ENCODE results near the gene USP35.
"Not testable (repeated sequence)": the region's sequence is repeated elsewhere in the genome, so short reads cannot be mapped to it uniquely, and the experiment has no call there.

USP35 gene

DNA sequence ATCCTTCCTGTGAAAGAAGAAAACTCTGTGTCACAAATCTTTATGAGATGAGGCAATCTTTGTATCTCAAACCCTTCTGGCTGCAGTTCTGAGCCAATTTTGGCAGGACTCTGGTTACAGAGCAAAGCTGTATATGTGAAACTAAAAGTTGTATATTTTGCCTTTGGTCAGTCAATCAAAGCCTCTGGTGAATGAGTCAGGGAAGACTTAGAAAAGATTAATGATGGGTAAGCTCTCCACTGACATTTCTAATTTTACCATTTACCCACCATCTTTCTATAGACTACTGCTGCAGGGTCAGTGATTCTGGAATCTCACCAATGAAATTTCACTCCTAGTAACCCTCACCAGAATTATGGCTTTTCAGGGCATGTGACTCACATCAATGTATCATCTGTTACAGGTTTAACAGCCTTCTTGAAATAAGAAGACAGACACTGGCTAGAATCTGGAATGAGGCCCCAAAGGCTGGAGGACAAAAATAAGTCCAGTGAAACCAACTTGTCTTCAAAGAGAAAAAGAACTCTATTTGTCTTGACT, 43.3 kb downstream of the USP35 start:
- DNase-seq (ENCODE audit: low spot score) = no peak

DNA sequence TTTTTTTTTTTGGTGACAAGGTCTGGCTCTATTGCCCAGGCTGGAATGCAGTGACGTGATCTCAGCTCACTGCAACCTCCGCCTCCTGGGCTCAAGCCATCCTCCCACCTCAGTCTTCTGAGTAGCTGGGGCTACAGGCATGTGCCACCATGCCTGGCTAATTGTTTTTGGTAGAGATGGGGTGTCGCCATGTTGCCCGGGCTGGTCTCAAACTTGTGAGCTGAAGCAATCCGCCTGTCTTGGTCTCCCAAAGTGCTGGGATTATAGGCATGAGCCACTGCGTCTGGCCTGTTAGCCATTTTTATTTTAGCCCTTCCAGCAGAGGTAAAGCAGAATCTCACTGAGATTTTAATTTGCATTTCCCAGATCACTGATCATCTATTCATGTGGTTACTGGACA, 44.3 kb downstream of the USP35 start:
- DNase-seq (ENCODE audit: low spot score) = not testable (repeated sequence)

DNA sequence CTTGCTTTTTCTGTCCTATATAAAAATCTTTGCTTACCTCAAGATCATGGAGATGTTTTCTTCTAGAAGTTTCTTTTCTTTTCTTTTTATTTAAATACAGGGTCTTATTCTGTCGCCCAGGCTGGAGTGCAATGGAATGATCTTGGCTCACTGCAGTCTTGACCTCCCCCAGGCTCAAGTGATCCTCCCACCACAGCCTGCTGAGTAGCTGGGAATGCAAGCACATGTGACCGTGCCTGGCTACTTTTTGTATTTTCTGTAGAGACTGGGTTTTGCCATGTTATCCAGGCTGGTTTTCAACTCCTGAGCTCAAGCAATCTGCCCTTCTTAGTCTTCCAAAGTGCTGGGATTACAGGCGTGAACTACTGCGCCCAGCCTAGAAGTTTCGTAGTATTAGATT, 45.3 kb downstream of the USP35 start:
- DNase-seq (ENCODE audit: low spot score) = no peak

DNA sequence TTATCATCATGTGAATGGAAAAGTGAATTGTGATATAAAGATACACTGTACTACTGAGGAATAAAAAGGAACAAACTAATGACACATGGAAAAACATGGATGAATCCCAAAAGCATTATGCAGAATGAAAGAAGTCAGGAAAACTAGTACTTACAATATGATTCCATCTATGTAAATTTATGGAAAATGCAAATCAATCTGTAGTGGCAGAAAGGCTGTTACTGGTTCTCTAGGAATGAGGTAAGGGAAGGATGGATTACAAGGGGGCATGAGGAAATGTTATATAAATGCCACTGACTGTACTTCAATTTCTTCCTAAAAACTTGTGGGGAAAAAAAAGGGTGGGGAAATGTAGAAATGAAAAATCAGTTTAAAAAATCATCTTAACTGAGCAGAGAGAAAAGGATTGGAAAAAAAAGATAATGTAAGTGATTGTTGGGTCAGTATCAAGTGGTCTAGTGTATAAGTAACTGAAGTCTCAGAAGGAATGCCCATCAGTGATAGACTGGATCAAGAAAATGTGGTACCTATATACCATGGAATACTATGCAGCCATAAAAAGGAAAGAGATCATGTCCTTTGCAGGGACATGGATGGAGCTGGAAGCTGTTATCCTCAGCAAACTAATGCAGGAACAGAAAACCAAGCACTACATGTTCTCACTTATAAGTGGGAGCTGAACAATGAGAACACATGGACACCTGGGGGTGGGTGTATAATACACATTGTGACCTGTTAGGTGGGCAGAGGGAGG, 48.8 kb downstream of the USP35 start:
- no peak for DNase-seq (ENCODE audit: low spot score)

DNA sequence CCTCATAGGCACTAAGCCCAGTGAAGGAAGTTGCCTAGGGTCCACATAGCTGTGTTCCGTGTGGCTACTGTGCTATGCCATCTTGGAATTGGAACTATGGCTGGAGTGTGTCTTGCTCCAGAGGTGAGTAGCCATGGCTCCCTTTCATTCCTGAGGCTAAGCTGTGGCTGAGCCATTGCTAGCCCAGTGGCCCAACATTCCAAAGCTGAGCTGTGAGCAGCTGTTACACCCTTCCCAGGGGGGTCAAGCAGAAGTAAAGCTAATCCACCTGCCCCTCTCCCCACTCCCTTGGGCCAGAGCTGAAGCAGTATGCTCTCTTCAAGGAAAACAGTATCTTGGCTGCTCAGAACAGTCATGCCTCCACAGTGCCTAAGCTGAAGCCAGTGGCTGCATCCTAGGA, 51.1 kb downstream of the USP35 start:
- DNase-seq (ENCODE audit: low spot score) = no peak

DNA sequence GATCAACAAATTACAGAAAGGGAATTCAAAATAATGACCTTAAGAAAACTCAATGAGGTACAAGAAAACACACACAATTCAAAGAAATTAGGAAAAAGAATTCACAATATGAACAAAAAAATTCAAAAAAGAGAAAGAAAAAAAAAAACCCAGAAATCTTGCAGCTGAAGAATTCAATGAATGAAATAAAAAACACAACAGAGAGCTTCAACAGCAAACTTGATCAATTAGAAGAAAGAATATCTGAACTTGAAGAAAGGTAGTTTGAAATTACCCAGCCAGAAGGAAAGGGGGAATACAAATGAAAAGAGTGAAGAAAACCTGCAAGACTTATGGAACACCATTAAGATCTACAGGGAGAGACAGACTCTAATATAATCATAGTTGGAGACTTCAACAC, 52.8 kb downstream of the USP35 start:
- DNase-seq (ENCODE audit: low spot score) = no peak

DNA sequence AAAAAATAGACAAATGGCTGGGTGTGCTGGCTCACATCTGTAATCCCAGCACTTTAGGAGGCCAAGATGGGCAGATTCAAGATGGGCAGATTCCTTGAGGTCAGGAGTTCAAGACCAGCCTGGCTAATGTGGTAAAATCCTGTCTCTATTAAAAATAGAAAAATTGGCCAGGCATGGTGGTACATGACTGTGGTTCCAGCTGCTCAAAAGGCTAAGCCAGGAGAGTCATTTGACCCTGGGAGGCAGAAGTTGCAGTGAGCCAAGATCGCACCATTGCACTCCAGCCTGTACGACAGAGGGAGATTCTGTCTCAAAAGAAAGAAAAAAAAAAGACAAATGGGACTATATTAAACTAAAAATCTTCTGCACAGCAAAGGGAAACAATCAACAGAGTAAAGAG, 55.4 kb downstream of the USP35 start:
- DNase-seq (ENCODE audit: low spot score) = no peak

DNA sequence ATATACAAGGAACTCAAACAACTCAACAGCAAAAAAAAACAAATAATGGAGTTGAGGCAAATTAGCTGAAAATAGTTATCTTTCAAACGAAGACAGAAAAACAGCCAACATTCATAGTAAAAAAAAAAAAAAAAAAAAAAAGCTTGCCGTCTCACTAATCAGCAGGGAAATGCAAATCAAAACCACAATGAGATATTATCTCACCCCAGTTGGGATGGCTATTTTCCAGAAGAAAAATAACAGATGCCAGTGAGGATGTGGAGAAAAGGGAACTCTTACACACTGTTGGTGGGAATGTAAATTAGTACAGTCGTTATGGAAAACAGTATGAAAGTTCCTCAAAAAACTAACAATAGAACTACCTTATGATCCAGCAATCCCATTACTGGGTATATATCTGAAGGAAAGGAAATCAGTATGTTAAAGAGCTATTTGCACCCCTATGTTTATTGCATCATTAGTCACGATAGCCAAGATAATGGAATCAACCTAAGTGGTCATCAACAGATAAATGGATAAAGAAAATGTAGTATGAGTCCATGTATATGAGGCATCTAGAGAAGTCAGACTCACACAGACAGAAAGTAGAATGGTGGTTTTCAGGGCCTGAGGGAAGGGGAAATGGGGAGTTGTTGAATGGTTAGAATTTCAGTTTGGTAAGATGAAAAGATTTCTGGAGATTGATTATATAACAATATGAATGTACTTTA, 56.0 kb downstream of the USP35 start:
- DNase-seq (ENCODE audit: low spot score) = no peak

DNA sequence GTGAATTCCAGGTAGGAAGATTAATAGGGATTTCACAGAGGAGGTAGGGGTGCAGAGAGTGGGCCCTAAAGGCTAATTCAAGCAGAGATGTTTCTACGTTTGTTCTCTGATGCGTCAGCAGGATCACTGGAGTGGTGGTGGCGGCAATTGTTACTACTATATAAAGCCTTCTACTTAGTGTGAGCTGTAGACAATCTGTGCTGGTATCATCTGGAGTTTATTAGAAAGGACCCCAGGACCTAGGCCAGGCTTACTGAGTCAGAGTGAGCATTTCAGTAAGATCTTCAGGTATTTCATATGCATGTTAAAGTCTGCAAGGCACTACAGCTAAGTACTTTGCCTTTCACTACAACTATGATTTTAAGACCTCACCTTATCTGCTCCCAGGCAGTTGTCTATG, 59.5 kb downstream of the USP35 start:
- DNase-seq (ENCODE audit: low spot score) = no peak

DNA sequence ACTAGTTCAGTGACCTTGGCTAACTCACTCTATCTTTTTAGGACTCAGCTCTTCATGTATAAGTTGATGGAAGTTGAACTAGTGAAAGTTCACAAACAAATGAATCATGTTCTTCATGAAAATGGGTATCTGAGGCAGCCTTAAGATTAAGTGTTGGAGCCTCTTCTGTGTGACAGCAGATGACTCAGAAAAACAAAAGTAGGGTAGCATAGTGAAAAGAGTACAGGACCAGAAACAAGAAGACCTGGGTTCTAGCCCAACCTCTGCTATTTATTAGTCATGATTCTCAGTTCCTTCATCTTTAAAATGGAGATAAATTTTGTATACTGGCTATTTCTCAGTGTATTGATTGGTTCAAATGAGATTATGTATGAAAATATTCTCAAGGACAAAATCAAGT, 60.2 kb downstream of the USP35 start:
- DNase-seq (ENCODE audit: low spot score) = no peak

DNA sequence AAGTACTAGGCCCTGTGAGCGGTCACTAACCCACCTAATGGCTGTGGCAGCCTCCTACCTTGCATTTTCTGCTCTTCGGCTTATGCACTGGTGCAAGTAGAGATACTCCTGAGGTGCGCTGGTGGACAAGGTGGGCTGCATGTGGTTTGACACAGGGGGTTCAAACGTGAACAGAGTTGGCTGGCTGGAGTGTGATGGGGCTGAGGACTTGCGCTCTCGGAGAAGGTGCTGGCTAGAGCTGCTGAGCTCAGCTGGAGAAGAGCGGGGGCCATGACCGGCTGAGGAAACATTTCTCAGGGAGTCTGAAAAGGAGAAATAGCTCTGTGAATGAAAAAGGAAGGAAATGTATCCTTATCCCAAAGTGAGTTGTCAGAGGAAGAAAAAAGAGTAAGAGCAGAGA, 61.4 kb downstream of the USP35 start:
- no peak for DNase-seq (ENCODE audit: low spot score)

DNA sequence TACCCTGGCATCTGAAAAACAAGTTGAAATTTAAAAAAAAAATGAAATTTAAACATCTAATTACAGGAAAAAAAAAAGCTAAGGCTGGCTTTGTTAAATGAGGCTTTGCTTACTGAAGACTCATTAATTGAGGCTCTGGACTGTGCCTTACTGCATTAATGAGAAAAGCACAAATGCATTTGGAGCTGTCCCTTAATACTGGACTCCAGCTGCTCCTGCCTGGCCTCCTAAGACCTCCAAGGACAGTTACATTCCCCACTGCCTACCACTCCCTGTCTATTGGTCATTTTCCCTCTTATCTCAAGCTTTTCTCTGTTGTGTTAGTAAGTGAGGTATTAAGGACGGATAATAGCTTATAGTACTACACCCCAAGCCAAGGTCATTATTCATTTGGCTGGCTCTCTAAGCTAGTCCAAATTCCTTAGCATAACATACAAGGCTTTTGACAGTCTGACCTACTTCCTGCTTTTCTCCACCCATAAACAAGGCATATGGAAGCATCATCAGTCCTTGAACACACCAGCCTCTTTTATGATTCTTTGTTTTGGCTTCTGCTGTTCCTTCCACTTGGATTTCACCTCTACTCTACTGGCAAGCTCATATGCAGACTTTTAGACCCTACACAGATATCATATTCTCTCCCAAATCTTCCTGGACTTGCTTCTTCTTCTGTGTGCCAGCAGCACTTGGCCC, 62.5 kb downstream of the USP35 start:
- no peak for DNase-seq (ENCODE audit: low spot score)

DNA sequence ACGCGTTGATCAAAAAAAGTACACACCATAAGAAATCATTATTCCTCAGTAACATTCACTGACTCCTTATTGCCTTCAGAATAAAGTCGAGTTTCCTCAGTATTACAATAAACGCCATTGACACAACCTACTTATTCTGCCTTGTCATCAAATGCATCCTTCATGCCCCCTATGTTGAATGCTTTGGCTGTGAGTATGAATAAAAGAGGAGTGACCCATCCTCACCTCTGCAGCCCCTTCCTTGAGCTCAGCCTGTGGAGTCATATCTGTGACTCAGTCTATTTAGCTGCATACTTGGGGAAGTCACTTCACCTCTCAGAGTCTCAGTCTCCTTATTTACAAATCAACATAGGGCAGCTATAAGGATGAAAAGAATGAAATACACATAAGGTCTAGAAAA, 65.1 kb downstream of the USP35 start:
- no peak for DNase-seq (ENCODE audit: low spot score)

DNA sequence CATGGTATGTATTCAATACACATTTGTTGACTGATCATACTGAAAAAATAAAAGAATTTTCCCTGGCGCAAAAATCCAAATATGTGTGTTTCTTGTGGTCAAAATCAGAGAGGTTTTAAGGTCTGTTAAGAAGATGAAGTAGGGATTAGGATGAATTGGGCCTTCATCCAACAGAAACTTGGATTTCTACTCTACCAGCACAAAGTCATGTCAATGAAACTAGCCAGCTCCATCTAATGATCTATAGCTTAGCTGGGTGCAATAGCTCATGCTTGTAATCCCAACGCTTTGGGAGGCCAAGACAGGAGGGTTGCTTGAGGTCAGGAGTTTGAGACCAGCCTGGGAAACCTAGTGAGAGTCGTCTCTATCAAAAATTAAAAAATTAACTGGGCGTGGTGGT, 65.5 kb downstream of the USP35 start:
- no peak for DNase-seq (ENCODE audit: low spot score)

DNA sequence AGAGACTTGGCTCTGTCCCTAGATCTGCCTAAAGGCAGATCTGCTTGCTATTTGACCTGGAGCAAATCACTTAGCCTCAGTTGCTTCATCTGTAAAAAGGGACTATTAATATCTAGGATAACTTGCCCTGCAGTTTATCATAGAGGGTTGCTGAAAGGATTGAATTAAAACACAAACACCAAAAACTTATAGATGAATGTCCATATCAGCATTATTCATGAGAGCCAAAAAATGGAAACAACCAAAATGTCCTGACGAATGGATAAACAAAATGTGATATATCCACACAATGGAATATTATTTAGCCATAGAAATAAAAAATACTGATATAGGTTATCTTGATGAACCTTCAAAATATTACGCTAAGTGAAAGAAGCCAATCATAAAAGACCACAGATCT, 67.2 kb downstream of the USP35 start:
- no peak for DNase-seq (ENCODE audit: low spot score)

DNA sequence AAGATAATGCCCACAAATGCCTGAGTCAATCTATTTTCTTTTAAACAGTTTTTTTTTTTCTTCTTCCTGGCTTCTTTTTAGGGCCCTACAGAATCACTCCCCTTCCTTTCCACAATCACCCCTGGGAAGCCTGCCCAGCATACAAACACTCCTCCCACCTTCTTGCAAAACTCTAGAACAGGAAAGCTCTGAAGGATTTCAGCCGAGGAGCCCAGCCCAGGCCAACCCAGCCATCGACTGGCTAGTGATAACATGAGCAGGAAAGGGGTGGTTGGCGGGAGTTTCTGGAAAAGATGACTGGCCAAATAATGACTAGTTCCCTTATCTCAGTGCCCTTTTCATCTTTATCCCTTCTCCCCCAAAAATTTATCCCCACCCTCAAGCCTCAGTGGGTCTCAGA, 68.2 kb downstream of the USP35 start:
- DNase-seq (ENCODE audit: low spot score) = no peak

DNA sequence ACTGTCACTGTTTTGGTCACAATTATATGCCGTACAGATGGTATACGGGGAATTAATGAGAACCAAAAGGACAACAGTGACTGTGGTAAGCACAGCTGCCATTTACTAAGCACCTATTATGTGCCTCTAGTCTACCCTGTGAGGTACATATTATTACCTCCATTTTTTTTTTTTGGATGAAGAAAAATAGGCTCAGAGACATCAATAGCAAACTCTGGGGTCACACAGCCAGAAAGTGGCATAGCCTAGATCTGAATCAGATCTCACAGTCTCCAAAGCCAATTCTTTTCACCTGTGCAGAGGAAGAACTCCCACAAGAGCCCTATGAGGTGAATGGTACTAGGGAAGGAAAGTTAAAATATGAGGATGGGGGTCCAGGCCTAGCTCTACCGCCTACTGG, 68.9 kb downstream of the USP35 start:
- no peak for DNase-seq (ENCODE audit: low spot score)

DNA sequence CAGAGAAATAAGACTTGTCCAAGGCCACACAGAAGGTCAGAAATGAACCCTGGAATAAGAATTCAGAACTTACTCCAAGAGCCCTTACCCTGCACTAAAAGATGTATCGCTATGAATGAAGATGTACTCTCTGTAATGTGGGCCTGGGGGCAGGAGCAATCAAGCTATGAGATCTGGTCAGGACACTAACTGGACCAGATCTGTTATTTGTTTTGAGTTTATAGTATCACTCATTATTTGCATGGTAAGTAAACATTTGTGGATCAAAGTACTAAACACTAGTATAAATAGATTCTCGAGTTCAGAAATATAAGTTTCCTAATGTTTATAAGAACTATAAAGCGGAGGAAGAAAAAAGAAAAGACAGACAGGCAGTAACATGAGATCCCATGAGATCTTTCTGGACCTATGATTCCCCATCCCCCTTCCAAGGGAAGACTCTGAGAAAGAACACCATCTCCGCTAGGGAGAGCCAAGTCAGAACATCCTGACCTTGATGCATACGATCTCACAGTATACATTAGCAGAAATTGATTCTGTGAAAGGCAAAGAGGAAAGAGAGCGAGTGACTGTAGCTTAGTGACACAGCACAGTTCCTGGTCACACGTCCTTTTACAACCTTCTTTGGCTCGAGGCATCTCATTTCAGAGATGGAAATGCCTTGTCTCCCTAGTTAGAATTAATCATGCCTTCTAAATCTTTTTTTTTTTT, 71.2 kb downstream of the USP35 start:
- no peak for DNase-seq (ENCODE audit: low spot score)

DNA sequence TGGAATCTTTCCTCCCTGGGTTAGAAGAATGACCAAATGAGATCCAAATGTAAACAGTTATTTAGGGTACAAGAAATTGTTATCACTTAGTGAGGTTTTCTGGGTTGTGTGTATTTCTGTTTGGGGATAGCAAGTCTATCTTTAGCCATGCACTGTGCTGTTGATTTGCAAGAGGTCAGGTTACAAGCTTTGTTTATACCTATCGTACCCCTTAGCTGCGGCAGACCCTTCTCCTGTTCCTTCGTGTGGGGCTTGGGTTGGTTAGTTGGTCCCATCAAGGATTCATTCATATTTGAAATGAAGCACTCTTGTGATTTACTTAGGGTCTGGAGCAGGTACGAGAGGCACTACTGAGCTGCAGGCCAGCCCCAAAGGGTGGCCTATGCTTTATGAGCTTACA, 72.6 kb downstream of the USP35 start:
- DNase-seq (ENCODE audit: low spot score) = no peak

DNA sequence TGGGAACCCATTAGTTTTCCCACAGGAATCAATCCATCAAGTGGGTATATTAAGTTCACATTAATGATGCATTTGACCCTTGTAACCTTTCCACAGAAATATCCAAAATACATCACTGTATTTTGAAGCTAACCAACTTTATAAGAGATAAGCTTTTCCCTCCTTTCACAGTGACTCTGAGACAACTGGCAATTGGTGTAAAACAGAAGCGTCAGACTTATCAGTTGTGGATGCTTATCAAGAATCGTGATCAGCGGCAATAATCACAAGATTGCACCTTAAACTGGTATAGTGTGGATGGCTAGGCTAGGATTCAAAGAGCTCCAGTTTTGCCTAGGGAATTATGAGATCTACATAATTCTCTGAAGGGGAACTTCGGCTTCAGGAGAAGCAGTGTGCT, 73.1 kb downstream of the USP35 start:
- DNase-seq (ENCODE audit: low spot score) = no peak

DNA sequence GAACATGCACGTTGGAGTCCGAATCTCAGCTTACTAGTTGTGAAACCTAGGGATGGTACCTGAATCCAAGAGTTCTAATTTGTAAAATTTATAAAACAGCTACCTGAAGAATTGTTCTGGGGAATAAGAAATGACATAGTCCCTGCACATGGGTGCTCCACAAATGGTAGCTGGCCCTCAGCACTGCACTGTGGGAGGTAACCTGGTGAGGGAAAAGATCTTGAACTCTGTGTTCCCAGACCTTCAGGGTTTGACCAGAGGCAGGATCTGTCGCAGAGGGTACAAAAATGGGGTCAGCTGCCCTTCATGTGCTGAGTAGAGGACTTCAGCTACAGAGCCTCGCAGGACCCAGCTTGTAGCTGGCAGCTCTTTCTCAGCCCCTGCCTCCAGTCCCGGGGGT, 73.5 kb downstream of the USP35 start:
- no peak for DNase-seq (ENCODE audit: low spot score)

DNA sequence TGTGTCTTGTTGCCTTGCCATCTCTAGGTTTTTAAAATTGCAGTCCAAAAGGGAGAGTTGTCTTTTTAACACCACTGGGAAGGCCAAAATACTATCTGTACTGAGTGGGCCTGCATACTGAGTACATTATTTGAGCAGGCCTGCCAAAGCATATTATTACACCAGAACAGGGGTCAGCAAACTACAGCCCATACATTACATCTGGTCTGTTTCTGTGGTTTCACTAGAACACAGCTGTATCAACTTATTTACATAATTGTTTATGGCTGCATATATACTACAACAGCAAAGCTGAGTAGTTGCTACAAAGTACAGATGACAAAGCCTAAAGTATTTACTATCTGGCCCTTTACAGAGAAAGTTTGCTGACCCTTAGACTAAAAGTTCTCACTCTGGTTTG, 74.0 kb downstream of the USP35 start:
- DNase-seq (ENCODE audit: low spot score) = no peak
